G401 (cell line): ENCODE data around the gene CNPY1. TPM values are rescaled to one million over a fixed set of nuclear protein-coding genes. Genes with fewer than 3 reads are reported as not detected.
A peak's percentile ranks its signal among the peaks of the same experiment; 100 is the strongest.

ENCODE experiments used
- DNase-seq: peaks from one replicate; pipeline ENCODE4 v3.0.0-alpha.2; 2015; ENCODE audit warnings: low spot score
- in situ Hi-C: cut with HindIII; loops from 2 replicates; pipeline ENCODE4 v1.10.0; 2016; ENCODE audit warnings: low sequenced_read_pairs, mixed read lengths
- total RNA-seq: library from RNA; depleted of rRNA; stranded (reverse); fragments of >200 nt; shearing (Covaris generic); gene quantifications from 2 replicates; pipeline ENCODE4 v1.2.3, GENCODE V29; 2014

Gene CNPY1
- total RNA-seq, 1 experiment from 2014 or later: not detected

DNA sequence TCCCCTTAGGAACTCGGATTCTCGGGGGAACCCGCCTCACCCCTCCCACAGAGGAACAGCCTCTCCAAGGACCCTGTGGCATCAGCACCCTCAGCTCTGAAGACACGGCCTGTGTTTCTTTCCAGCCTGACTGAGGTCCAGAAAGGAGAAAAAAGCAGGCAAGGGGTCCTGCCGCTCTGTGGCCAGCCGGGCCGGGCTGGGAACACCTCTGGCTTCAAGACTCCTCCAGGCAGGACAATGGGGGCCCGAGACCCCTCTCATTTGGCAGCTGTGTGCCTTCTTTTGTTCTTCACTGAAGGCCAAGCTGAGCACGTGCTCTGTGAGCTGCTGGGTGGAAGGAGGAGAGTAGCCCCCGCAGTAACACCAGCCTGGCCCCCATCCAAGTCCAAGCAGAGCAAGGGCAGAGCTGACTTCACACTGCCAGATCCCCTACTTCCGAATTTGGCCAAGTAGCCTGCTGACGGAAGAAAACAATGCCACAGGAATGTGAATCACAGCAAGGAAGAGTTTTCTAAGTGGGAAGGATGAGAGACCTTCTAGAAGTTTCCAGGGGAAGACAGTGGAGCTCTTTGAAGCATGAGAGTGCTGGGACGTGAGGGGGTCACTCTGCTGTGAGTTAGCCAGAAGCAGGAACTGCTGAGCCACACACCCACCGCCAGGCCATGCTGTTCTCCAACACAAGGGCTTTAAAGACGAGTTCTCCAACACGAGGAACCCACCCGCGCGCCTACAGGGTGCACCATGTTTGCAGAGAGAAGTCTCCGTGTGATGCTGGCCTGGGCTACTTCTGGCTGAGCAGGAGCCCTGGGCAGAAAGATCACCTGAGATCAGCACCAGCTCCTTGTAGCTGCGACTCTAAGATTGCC is 3.1 kb downstream of the CNPY1 start:
- in situ Hi-C loops: no loop called here

DNA sequence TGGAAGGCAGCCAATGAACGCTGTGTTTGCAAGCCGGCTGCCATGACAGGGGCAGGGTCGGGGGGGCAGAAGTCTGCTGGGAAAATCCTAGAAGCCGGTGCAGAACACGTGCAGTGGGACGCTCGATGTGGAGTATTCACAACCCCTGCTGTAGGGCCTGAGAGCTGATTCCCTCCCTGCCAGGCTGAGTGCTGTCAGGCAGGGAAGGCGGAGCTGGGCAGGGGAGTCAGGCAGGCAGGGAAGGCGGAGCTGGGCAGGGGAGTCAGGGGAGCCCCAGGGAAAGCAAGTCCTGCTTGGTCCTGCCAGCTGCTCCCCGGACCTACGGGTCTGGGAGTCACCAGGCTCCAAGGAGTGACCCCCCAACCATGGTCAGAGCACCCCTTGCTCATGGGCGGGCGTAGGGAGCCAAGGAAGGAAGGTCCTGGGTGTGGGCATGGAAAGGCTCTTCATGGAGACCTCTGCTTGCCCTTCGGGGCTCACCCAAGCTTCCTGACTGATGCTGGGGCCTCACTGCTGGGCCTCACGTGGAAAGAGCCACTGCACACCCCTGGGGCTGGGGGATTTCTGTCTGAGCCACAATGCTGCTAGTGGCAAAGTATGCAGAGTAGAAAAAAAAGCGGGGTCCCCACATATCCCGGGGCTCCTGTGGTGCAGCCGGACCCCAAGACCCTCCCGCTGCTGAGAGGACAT is 4.2 kb downstream of the CNPY1 start:
- DNase-seq: no peak
- in situ Hi-C loops: no loop called here

More for the DNA sequence above, 3.1 kb downstream of the CNPY1 start:
- no peak for DNase-seq

DNA sequence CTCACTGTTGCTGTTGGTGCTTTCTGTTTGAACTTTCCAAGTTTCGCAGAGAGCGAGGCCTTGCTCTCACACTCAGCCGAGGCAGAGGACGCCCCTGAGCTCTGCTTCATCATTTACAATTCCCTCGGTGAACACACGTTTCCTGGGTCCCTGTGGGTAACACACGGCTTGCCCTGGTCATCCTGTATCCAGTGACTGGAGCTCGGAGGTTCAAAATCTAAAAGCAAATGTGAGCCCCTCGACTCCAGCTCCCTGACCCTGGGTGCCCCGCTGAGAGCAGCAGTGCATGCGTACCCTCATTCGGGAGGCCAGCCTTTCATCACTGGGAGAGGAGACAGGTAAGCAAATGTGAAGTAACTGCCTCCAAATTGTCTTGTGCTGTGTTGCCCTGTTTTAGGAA is 5.8 kb downstream of the CNPY1 start:
- DNase-seq: no peak
- in situ Hi-C loops: no loop called here

DNA sequence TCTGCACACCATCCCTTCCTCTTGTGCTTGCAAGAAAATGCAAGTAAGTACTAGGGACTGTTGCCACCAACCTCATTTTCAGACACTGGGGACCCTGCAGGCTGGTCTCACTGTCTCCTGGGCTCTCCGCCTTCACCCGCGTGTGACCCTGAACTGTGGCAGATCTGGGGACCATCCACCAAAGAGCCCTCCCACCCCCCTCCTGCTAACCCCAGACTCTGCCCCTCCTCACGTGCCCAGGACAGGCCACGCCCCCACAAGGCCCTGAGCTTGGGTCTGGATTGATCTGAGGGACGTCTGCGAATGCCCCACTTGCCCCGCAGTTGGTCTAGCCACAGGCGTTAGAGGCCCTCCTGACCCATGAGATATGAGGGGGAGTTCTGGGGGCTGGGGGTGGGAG is 8.1 kb downstream of the CNPY1 start:
- no peak for DNase-seq
- in situ Hi-C loops: no loop called here

DNA sequence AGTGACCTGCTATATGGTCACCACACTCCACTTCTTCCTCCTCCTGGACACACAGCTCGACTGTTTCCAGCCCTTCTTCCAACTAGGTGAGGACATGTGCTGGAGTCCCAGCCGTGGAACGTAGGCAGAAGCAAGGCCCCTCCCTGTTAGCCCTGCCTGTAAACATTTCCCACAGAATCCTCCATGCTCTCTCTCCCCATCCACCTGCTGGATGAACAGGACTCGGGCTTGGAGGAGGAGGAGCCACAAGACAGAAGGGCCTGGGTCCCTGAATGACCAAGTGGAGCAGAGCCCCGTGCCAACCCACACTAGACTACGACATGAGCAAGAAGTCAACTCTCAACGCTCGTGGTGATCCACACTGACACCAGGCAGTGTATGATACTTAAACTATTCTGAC is 9.9 kb downstream of the CNPY1 start:
- no peak for DNase-seq
- in situ Hi-C loops: no loop called here

DNA sequence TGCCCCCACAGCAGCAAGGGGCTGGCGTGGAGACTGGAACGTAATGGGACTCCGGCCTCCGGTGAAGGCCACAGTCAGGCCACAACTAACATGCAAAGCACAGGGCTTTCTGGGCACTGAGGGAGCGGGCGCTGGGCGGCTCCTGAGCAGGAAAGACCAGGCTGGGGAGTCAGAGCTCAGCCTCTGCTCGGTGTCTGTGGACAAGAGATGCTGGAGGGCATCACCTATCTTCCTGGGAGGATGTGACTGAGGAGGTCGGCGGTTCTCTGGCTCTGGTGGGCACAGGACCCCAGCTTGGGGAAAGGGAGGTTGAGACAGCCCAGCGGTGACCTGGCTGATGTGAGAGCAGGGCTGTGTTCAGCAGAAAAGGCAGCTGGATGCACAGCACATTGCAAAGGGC is 11.7 kb downstream of the CNPY1 start:
- in situ Hi-C loops: no loop called here
- peak; percentile 37 for DNase-seq

DNA sequence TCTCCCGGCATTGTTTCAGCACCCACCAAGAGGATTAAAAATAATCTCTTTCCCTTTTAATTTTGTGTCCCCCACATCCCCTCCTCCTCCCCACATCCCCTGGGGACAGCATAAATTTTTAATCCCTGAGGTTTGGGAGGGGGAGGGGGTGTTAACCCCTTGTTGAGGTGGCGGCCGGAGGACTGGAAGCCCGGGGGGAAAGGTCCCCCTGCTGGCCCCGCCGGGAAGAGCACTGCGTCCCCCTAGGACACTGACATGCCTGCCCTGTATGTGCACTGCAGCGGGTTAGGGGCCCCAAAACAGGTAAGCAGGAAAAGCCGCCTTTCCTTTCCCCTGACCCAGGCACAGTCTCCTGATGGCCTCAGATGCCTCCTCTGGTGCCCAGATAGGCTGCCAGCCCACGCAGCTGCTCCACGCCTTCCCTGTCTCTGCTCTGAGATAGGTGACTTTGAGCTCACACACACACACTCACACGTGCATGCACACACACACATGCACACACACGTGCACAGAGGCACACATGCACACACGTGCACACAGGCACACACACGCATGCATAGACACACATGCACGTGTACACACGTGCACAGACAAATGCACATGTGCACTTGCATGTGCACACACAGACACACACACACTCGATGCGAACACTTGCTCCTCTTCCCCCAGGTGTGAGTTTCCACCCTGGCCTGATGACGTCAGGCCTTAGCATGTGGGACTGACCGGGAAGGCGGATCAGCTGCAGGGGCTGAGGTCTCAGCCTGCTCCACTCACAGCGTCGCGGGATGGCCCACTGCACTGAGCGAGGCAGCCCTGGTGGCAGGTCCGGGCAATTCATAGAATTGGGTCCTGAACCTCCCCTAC is 12.3 kb downstream of the CNPY1 start:
- in situ Hi-C loops: no loop called here
- peak; percentile 64 for DNase-seq

DNA sequence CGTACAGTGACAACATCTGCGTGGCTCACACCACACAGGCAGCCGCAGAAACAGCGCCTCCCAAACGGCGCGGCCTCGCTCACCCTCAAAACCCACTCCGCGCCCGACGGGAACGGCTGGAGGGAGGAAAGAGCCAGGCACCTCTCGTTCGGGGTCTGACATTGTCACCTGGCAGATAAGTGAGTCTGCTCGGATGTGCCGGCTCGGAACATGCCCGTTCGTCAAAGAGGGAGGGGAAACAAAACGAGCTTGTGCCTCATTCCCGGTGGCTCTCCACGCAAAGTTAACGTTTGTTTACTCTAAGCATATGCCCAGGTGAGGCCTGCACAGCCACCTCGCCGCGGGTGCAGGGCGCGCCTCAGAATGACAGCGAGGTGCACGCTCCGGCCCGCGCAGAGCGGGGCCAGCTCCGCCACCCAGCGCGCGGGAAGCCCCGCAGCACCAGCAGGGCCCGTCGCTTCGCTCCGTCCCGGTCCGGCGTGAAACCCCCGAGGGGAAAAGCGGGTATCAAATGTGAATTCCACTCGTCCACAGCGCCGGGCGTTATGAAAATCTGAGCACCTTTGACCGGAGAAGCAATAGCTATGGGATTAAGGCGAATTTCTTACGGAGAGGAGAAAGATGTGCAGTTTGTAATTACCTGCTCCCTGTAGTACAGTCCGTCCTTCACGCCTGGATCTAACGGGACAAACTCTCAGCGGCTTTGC is 13.1 kb downstream of the CNPY1 start:
- DNase-seq: peak; percentile 68
- in situ Hi-C loops: no loop called here

GRCh38 chr7:155532792-155533119 is 13.6 kb downstream of the CNPY1 start:
- in situ Hi-C loops: no loop called here
- no peak for DNase-seq

DNA sequence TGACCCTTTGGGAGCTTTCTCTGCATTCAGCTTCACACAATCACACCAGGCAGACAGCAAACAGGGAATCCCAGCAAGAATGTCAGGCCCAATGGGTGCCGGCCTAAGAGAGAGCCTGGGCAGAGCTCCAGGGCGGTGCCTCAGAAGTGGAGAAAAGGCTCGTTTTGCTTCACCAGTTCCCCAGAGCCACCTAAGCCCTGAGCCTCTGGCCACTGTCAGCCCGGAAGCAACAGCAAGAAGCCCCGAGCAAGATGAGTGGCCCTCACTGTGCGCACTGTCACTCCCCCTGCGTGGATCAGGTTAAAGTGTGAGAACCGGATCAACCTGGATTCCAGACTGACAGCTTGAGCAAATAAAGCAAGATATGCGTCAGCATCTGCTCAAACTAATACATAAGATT is 14.7 kb downstream of the CNPY1 start:
- DNase-seq: peak; percentile 48
- in situ Hi-C loops: no loop called here

- in situ Hi-C loops: no loop called here
- DNase-seq: no peak
Measured at GRCh38 chr7:155530601-155531000, 15.8 kb downstream of the CNPY1 start.

- DNase-seq: no peak
- in situ Hi-C loops: no loop called here
Measured at GRCh38 chr7:155529845-155530244, 16.5 kb downstream of the CNPY1 start.

GRCh38 chr7:155529346-155529745 is 17.0 kb downstream of the CNPY1 start:
- in situ Hi-C loops: no loop called here

DNA sequence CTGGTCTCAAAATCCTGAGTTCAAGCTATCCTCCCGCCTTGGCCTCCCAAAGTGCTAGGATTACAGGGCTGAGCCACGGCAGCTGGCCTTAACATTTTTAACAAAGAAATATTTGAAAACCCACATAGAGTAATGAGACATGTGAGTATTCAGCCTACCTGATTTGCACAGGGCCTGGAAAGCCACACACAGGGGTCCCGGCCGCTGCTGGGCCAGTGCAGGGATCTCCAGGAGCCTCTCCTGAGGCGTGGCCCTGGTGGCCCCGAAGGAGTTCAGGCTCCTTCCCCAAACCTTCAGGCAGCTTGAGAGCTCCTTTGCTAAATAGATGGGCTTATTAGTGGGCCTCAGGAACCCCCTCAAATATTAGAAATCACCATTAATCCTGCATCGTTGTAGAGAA is 18.7 kb downstream of the CNPY1 start:
- in situ Hi-C loops: no loop called here
- no peak for DNase-seq

More at GRCh38 chr7:155529346-155529745, 17.0 kb downstream of the CNPY1 start:
- no peak for DNase-seq

GRCh38 chr7:155526225-155526624 is 20.1 kb downstream of the CNPY1 start:
- no peak for DNase-seq
- in situ Hi-C loops: no loop called here

DNA sequence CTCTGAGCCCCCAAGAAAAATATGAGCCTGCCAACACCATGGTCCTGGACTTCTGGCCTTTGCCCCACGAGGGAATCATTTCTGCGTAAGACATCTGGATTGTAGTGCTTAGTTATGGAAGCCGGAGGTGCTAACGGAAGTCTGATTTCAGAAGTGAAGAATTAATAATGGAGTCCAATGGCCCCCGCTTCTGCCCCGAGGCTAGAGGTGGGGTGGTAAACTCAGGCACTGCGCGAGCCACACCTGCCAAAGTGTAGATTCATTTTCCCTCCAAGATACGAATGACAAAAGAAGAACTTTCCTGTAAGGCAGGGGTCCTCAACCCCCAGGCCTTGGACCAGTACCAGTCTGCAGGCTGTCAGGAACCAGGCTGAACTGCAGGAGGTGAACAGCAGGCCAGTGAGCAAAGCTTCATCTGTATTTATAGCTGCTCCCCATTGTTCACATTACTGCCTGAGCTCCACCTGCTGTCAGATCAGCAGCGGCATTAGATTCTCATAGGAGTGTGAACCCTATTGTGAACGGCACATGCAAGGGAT is 22.3 kb downstream of the CNPY1 start:
- no peak for DNase-seq
- in situ Hi-C loops: no loop called here

DNA sequence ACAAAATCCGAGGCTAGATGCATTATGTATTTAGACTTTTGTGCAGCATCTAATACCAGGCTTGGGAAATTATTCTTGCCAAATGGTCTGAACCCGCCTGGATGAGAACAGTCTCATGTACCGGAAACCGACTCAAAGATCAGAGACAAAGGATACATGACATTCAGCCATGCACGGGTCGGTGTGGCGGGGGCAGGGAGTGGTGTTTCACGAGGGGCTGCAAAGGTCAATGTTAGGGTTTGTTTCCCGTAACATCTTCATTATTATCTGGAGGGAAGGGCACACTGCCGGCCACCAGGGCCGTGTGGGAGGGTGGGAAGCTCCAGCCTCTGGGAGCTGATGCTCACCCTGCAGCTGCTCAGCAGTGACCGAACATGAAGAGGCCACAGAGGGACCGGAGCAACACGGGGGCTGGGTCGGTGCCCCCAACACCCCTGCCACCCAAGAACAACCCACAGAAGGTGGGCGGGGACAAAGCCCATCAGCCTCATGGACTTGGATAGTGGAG is 23.1 kb downstream of the CNPY1 start:
- DNase-seq: no peak
- in situ Hi-C loops: no loop called here

DNA sequence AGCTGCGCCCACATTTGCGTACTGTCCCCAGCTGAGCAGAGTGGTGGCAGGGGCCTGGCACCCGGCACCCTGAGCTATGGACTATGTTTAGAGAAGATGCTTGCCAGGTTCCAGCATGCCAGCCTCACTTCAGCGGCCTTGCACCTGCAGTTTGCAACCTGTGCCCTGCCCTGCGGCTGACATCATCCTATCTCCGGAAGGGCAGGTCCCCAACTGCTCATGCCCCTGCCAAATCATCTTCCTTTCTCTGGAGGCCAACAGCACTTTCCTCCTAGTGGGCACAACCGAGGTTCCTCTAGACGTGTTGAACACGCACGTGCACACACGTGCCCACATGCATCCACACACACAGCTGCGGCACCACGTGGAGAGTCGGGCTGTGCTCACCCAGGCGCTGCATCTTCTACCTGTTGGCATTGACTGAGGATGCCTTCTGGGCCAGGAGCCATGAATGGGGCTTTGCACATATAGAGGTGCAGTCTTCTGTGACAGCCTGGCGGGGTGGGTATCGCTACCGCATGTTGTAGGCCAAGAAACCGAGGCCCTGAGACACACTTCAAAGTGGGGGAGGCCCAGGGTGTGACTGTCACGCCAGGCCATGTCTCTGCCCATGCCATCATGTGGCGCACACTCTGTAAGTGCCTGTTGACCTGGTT is 24.5 kb downstream of the CNPY1 start:
- no peak for DNase-seq
- in situ Hi-C loops: no loop called here
